Right cardiac atrium (tissue), 5 donors: ENCODE results near the gene ATP4A. TPM values are rescaled to one million over a fixed set of nuclear protein-coding genes. Genes with fewer than 3 reads are reported as not detected.
A peak's percentile ranks its signal among the peaks of the same experiment; 100 is the strongest.
"Not testable (repeated sequence)": the region's sequence is repeated elsewhere in the genome, so short reads cannot be mapped to it uniquely, and the experiment has no call there.

Experiments
- ATAC-seq, 2 donors: fragments of 200-7000 bp; cut with Tn5 transposase; one replicate each; pipeline versions ENCODE4 v1.8.0 to v1.9.1; 2020; ENCODE audit warnings: moderate library complexity in 2 of 2, mild to moderate bottlenecking in 1 of 2
- DNase-seq, 3 donors: peaks; one replicate each; pipeline ENCODE4 v3.0.0-alpha.2; 2020
- H3K27ac ChIP-seq: one replicate; pipeline ENCODE4 v1.5.1; 2013; ENCODE audit warnings: mild to moderate bottlenecking, low read length, control low read depth, moderate library complexity
- H3K27me3 ChIP-seq: one replicate; pipeline ENCODE4 v1.6.1; 2013; ENCODE audit not compliant: control insufficient read depth, insufficient read depth
- H3K4me1 ChIP-seq: one replicate; pipeline ENCODE4 v1.6.1; 2013; ENCODE audit warnings: low read length; ENCODE audit not compliant: control insufficient read depth, insufficient read depth
- H3K4me3 ChIP-seq: one replicate; pipeline ENCODE4 v1.5.1; 2013; ENCODE audit warnings: low read length, control low read depth
- H3K9me3 ChIP-seq: one replicate; pipeline ENCODE4 v1.6.1; 2013; ENCODE audit warnings: low read length; ENCODE audit not compliant: control insufficient read depth
- WGBS: extraction: QIAGEN DNeasy Blood & Tissue Kit; methylation state at CpG from one replicate; pipeline ENCODE4 v1.1.7; 2013; 5-methylcytosine and 5-hydroxymethylcytosine counted together
- intact Hi-C, 4 donors: fragments of 100-400 bp; cut with DNase I; formaldehyde crosslinking; loops; one replicate each; pipeline versions ENCODE4 v1.11.0 to v1.14.0; 2022 to 2023
- polyA plus RNA-seq: library from polyadenylated mRNA; stranded (reverse); fragments of 200-250 nt; gene quantifications from one replicate; pipeline ENCODE4 v1.2.3, GENCODE V29; 2013
- total RNA-seq, 4 donors: library from RNA; stranded (reverse); fragmentation: NEBNext Ultra II Directional; extraction: Animal tissue kit (Norgen Biotek cat#: 25700); gene quantifications; one replicate each; pipeline ENCODE4 v1.2.1, GENCODE V29; 2021
- donor health status: healthy with polysubstance abuse.
- donor health status: DM: no; HTN: yes; CAD: no.
- donor health status: DM: no; HTN: no; CAD: no.
- donor health status: DM: no; HTN: yes; CAD: no; lungs with severe emphysema.
- donor health status: DM: yes; HTN: yes; CAD: no.

The ATP4A gene
- total and polyA plus RNA-seq, 5 donors = not detected

DNA sequence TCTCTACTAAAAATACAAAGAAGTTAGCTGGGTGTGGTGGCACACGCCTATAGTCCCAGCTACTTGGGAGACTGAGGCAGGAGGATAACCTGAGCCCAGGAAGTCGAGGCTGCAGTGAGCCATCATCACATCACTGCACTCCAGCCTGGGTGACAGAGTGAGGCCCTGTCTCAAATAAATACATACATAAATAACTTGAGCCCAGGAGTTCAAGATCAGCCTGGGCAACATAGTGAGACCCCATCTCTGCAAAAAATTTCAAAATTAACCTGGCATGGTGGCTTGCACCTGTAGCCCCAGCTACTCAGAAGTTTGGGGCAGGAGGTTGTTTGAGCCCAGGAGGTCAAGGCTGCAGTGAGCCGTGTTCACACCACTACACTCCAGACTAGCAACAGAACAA is 31.6 kb upstream of the ATP4A start:
- ATAC-seq, H3K27ac ChIP-seq, intact Hi-C loops, DNase-seq, H3K4me1 ChIP-seq, H3K9me3 ChIP-seq, H3K27me3 ChIP-seq, H3K4me3 ChIP-seq: not testable (repeated sequence)
- 78% methylated on average over 3 of the region's 3 CpGs for WGBS

DNA sequence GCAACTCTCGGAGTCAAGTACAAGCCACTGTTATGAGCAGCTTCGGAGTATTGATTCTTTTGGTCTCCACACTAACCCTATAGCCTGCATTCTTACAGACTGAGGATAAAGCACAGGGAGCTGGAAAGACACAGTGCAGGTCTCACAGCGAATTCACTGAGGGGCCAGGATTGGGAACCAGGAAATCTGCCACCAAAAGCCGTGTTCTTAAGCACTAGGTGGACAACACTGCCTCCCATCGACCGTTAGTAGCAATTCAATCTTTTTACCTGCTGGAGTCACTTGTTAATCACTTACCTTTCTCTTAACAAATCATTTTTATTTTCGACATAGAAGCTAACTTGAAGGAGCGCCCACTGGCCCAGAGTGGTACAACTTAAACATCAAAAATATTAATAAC is 28.8 kb upstream of the ATP4A start:
- ATAC-seq = no peak
- intact Hi-C loops = no loop called here
- no peaks in the 10 kb centered on the region for H3K9me3 ChIP-seq
- H3K27ac ChIP-seq = no peak overlapping the region
- no peak for DNase-seq
- H3K4me3 ChIP-seq = no peak overlapping the region
- no peaks in the 10 kb centered on the region for H3K27me3 ChIP-seq
- no peaks in the 10 kb centered on the region for H3K4me1 ChIP-seq
- WGBS = 24% methylated on average over 8 of the region's 8 CpGs

DNA sequence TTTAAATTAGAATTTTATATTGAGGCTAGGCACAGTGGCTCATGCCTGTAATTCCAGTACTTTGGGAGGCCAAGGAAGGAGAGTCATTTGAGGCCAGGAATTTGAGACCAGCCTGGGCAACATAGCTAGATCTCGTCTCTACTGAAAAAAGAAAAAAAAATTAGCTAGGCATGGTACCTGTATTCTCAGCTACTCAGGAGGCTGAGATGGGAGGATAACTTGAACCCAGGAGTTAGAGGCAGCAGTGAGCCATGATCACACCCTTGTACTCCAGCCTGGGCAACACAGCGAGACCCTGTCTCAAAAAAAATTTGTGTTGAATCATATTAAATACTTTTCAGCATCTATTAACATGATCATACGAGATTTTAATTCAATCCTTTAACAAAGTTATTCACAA is 27.4 kb upstream of the ATP4A start:
- ATAC-seq = no peak
- no peaks in the 10 kb centered on the region for H3K4me1 ChIP-seq
- H3K4me3 ChIP-seq = no peak overlapping the region
- 84% methylated on average over 3 of the region's 3 CpGs for whole genome bisulfite sequencing
- H3K27ac ChIP-seq = no peak overlapping the region
- intact Hi-C loops = no loop called here
- H3K9me3 ChIP-seq = no peaks in the 10 kb centered on the region
- H3K27me3 ChIP-seq = no peaks in the 10 kb centered on the region
- no peak for DNase-seq

DNA sequence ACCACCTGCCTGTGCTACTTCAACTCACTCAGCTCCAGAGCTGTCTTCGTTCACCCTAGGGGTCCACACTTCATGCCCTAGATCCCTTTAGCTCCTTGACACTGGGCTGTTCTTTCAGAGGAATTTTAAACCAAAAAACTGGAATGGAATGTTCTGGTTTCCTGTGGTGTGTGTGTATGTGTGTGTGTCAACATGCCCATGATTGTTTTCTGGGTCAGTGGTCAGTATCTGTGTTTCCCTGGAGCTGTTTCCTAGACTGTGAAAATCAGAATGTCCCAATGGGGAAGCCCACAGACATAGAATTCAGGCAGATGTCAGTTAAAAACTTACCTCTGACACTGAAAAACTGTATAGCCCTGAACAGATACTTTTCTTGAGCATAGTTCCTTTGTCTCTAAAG is 23.9 kb upstream of the ATP4A start:
- no peak for ATAC-seq
- Histone ChIP-seq H3K4me1 (no peaks in the 10 kb centered on the region), H3K4me3 (no peak overlapping the region), H3K9me3 (no peaks in the 10 kb centered on the region), H3K27ac (no peak overlapping the region), H3K27me3 (no peaks in the 10 kb centered on the region)
- 49% methylated on average over 1 of the region's 1 CpG for WGBS
- intact Hi-C loops = loop anchor here in 1 of 4 donors (10.0 kb wide), 1 partner anchor 73 kb away; the partner anchor contains the start of gene DMKN
- no peak for DNase-seq

DNA sequence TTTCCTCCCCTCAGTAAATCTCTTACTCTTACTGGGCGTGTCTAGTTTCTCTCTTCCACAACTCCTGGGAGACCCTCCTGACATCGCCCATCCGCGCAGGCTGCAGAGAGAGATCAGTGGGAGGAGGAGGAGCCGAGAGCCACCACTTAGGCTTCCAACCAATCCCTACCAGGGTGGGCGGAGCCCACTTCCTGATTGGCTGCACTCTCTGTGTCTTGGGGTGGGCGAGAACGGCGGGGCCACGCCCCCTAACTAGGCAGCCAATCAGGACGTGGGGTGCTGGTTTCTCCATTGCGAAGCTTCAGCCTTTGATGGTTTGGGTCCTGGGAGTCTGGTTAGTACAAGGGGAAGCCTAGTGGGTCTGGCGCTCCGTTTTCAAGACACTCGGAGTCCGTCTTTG is 22.4 kb upstream of the ATP4A start, which contains the start of gene PMIS2:
Gene PMIS2 (plus strand): TSS at position 326 of the 400 bp plus-strand sequence. CDS start 87 bp downstream, outside the sequence.
- peak in 1 of 3 donors; percentile 53 for DNase-seq
- H3K4me1 ChIP-seq = no peaks in the 10 kb centered on the region
- intact Hi-C loops = loop anchor here in 1 of 4 donors (10.0 kb wide), 1 partner anchor 71 kb away; the partner anchor contains the start of gene DMKN
- no peak within 1 kb of the TSS for H3K4me3 ChIP-seq
- no peaks in the 10 kb centered on the region for H3K9me3 ChIP-seq
- WGBS = 51% methylated on average over 16 of the region's 16 CpGs
- no peaks in the 10 kb centered on the region for H3K27me3 ChIP-seq
- peak in 1 of 2 donors; percentile 44 for ATAC-seq
- H3K27ac ChIP-seq = no peak within 1 kb of the TSS

DNA sequence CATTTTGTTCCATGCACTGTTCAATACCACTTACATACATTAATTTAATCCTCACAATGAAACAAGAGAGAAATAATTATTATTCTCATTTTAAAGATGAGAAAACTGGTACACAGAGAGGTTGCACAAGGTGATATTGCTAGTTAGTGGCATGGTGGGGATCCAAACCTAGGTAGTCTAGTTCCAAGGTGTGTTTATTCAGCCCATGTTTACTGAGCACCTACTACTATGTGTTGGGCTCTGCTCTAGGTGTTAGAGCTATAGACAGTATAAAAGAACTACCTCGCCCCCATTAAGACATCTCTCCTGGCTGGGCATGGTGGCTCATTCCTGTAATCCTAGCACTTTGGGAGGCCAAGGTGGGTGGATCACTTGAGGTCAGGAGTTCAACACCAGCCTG is 19.3 kb upstream of the ATP4A start:
- no peak for DNase-seq
- H3K9me3 ChIP-seq = no peaks in the 10 kb centered on the region
- no peaks in the 10 kb centered on the region for H3K27me3 ChIP-seq
- H3K4me1 ChIP-seq = no peaks in the 10 kb centered on the region
- H3K4me3 ChIP-seq = no peak overlapping the region
- no peak for ATAC-seq
- intact Hi-C loops = loop anchor here in 1 of 4 donors (10.0 kb wide), 1 partner anchor 68 kb away; the partner anchor contains the start of gene DMKN
- H3K27ac ChIP-seq = no peak overlapping the region
- WGBS = 78% methylated on average over 1 of the region's 1 CpG

DNA sequence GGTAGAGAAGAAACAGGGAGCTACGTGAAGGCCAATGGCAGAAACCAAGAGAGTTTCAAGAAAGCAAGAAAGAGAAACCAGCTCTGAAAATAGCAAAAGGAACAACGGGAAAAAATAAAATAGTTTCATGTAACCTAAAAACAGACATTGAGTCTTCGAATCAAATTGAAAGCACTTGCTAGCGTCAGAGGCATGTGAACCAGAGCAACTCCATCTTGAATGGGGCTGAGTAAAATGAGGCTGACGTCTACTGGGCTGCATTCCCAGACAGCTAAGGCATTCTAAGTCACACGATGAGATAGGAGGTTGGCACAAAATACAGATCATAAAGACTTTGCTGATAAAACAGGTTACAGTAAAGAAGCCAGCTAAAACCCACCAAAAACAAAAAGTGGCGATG is 15.2 kb upstream of the ATP4A start:
- ATAC-seq (no peak), DNase-seq (no peak)
- Histone ChIP-seq H3K4me3 (no peak overlapping the region), H3K27ac (no peak overlapping the region), H3K4me1 (no peaks in the 10 kb centered on the region), H3K27me3 (no peaks in the 10 kb centered on the region), H3K9me3 (peaks cover 2% of the 10 kb centered on the region)
- WGBS = 69% methylated on average over 7 of the region's 7 CpGs
- intact Hi-C loops = no loop called here

DNA sequence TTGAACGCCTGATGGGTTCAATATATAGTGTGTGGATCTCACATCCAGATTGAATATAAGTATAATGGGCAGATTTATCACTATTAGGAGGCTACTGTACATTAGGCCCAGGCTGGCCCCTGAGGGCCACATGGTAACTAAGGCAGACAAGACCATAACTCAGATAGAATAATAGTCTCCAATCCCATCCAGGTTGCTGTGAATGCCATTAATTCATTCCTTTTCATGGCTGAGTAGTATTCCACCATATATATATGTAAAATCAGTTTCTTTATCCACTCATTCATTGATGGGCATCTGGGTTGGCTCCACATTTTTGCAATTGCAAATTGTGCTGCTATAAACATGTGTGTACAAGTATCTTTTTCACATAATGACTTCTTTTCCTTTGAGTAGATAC is 14.5 kb upstream of the ATP4A start:
- Histone ChIP-seq H3K27me3 (no peaks in the 10 kb centered on the region), H3K27ac (no peak overlapping the region), H3K4me3 (no peak overlapping the region), H3K9me3 (peaks cover 2% of the 10 kb centered on the region), H3K4me1 (no peaks in the 10 kb centered on the region)
- intact Hi-C loops = no loop called here
- no peak for DNase-seq
- no peak for ATAC-seq
- WGBS = 79% methylated on average over 1 of the region's 1 CpG

DNA sequence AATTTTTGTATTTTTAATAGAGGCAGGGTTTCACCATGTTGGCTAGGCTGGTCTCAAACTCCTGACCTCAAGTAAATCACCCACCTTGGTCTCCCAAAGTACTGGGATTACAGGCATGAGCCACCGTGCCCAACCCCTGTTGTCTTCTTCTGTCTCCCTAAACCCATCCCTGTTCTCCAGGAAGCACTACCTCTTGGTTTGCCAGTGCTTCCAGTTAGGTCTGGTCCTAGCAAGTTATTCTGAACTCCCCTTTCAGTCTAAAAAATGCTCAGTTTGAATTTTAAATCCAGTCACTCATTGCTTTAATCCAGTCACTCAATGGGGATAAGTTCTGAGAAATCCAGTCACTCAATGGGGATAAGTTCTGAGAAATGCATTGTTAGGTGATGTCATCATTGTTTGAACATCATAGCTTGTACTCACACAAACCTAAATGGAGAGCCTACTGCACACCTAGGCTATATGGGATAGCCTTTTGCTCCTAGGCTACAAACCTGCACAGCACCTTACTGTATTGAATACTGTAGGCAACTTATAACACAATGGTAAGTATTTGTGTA is 8.0 kb upstream of the ATP4A start:
- H3K4me3 ChIP-seq = no peak overlapping the region
- no peaks in the 10 kb centered on the region for H3K4me1 ChIP-seq
- DNase-seq = no peak
- H3K27ac ChIP-seq = no peak overlapping the region
- peaks cover 2% of the 10 kb centered on the region for H3K9me3 ChIP-seq
- no peak for ATAC-seq
- H3K27me3 ChIP-seq = no peaks in the 10 kb centered on the region
- WGBS = 89% methylated on average over 1 of the region's 1 CpG
- intact Hi-C loops = no loop called here

DNA sequence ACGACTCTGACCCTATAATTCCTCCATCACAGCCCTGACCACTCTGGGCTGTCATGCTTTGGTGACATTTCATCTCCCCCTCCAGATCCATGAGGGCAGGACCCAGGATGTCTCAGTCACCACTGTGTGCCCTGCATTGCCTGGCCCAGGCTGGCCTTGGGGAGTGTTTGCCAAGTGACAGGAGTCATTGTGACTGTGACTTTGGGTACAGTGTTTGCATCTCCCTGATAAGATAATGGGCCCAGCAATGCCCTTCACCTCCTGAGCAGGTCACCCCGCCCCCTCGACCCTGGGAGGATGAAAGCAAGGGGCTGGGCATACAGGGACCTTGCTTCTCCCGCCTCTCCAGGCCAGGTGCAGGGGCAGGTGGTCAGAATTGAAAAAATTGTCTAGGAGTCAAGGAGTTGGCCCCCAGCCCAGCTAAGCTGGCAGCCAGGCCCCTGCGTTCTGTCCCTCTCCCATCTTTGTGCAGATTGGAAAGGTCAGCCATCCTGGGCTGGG is 5.9 kb upstream of the ATP4A start:
- Histone ChIP-seq H3K27ac (no peak overlapping the region), H3K4me3 (no peak overlapping the region), H3K9me3 (no peaks in the 10 kb centered on the region), H3K4me1 (no peaks in the 10 kb centered on the region), H3K27me3 (no peaks in the 10 kb centered on the region)
- intact Hi-C loops = no loop called here
- 56% methylated on average over 5 of the region's 5 CpGs for WGBS
- no peak for DNase-seq
- ATAC-seq = no peak

DNA sequence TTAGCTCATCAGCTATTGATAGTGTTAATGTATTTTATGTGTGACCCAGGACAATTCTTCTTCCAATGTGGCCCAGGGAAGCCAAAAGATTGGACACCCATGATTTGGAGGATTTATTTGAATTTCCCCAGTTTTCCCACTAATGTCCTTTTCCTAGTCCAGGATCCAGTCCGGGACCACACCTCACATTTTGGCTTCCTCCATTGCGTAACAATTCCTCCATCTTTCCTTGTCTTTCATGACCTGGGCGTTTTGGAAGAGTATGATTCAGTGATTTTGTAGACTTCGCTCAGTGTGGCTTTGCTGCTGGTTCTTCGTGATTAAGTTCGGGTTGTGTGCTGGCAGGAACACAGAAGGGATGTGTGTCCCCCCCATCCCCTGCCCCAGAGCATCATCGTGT is 3.3 kb upstream of the ATP4A start:
- ATAC-seq (no peak), DNase-seq (no peak)
- Histone ChIP-seq H3K27ac (no peak overlapping the region), H3K9me3 (no peaks in the 10 kb centered on the region), H3K27me3 (no peaks in the 10 kb centered on the region), H3K4me1 (no peaks in the 10 kb centered on the region), H3K4me3 (no peak overlapping the region)
- 82% methylated on average over 7 of the region's 7 CpGs for WGBS
- intact Hi-C loops = no loop called here
